Activated naive CD8-positive, alpha-beta T cell (primary cell): ENCODE data around the gene UBA3.

Experiments used
- H3K27ac Mint-ChIP-seq: one replicate; pipeline ENCODE4 v1.8.0; 2021; ENCODE audit warnings: mixed read lengths
- H3K27me3 Mint-ChIP-seq: one replicate; pipeline ENCODE4 v1.8.0; 2021; ENCODE audit warnings: mixed read lengths
- H3K36me3 Mint-ChIP-seq: one replicate; pipeline ENCODE4 v1.8.0; 2021; ENCODE audit warnings: mixed read lengths
- H3K4me1 Mint-ChIP-seq: one replicate; pipeline ENCODE4 v1.8.0; 2021; ENCODE audit warnings: low read depth, mixed read lengths
- H3K4me3 Mint-ChIP-seq: one replicate; pipeline ENCODE4 v1.8.0; 2021; ENCODE audit warnings: mild to moderate bottlenecking, mixed read lengths
- H3K9me3 Mint-ChIP-seq: one replicate; pipeline ENCODE4 v1.8.0; 2021; ENCODE audit warnings: low read depth, mixed read lengths

The UBA3 gene

GRCh38 chr3:69063636-69064035, 16.5 kb downstream of the UBA3 start:
- Mint-ChIP-seq H3K27me3 (no peaks in the 10 kb centered on the region), H3K27ac (peak overlapping the region; percentile 11), H3K4me3 (no peak overlapping the region), H3K9me3 (peaks cover 6% of the 10 kb centered on the region), H3K36me3 (peaks cover 26% of the 10 kb centered on the region), H3K4me1 (peaks cover 49% of the 10 kb centered on the region)

- Mint-ChIP-seq H3K4me1 (peaks cover 45% of the 10 kb centered on the region), H3K4me3 (no peak overlapping the region), H3K27me3 (no peaks in the 10 kb centered on the region), H3K9me3 (peaks cover 6% of the 10 kb centered on the region), H3K36me3 (peaks cover 29% of the 10 kb centered on the region), H3K27ac (peak overlapping the region; percentile 94)
These were observed 20.5 kb downstream of the UBA3 start for GRCh38 chr3:69059688-69060087.

- Mint-ChIP-seq H3K36me3 (peaks cover 29% of the 10 kb centered on the region), H3K9me3 (peaks cover 6% of the 10 kb centered on the region), H3K4me1 (peaks cover 37% of the 10 kb centered on the region), H3K4me3 (no peak overlapping the region), H3K27ac (peak overlapping the region; percentile 94), H3K27me3 (no peaks in the 10 kb centered on the region)
These were observed 21.3 kb downstream of the UBA3 start for GRCh38 chr3:69058947-69059224.

- Mint-ChIP-seq H3K4me1 (peaks cover 32% of the 10 kb centered on the region), H3K27ac (peak overlapping the region; percentile 94), H3K36me3 (peaks cover 29% of the 10 kb centered on the region), H3K4me3 (peak overlapping the region; percentile 14), H3K9me3 (peaks cover 6% of the 10 kb centered on the region), H3K27me3 (no peaks in the 10 kb centered on the region)
These were observed 21.8 kb downstream of the UBA3 start for GRCh38 chr3:69058180-69058946.

GRCh38 chr3:69052472-69052898, 27.7 kb downstream of the UBA3 start:
- Mint-ChIP-seq H3K36me3 (peaks cover 13% of the 10 kb centered on the region), H3K4me1 (peaks cover 46% of the 10 kb centered on the region), H3K4me3 (peak overlapping the region; percentile 97), H3K27me3 (no peaks in the 10 kb centered on the region), H3K27ac (peak overlapping the region; percentile 94), H3K9me3 (no peaks in the 10 kb centered on the region)

GRCh38 chr3:69051756-69052471, 28.3 kb downstream of the UBA3 start, which contains the start of gene TMF1:
Gene TMF1, minus strand, starts transcription at chr3:69052333. Its CDS starts 247 bp downstream, at chr3:69052086.
- H3K9me3 Mint-ChIP-seq, result no peaks in the 10 kb centered on the region
- peak within 1 kb of the TSS; percentile 97 for H3K4me3 Mint-ChIP-seq
- no peaks in the 10 kb centered on the region for H3K27me3 Mint-ChIP-seq
- peak within 1 kb of the TSS; percentile 94 for H3K27ac Mint-ChIP-seq
- peaks cover 46% of the 10 kb centered on the region for H3K4me1 Mint-ChIP-seq
- H3K36me3 Mint-ChIP-seq, result peaks cover 17% of the 10 kb centered on the region

GRCh38 chr3:69048990-69049389, 31.2 kb downstream of the UBA3 start:
- Mint-ChIP-seq H3K27me3 (no peaks in the 10 kb centered on the region), H3K4me3 (peak overlapping the region; percentile 97), H3K9me3 (no peaks in the 10 kb centered on the region), H3K36me3 (peaks cover 16% of the 10 kb centered on the region), H3K27ac (peak overlapping the region; percentile 64), H3K4me1 (peaks cover 56% of the 10 kb centered on the region)

- Mint-ChIP-seq H3K4me3 (no peak overlapping the region), H3K36me3 (peaks cover 24% of the 10 kb centered on the region), H3K4me1 (peaks cover 34% of the 10 kb centered on the region), H3K27ac (no peak overlapping the region), H3K27me3 (no peaks in the 10 kb centered on the region), H3K9me3 (no peaks in the 10 kb centered on the region)
These were observed 35.6 kb downstream of the UBA3 start for GRCh38 chr3:69044608-69045007.

GRCh38 chr3:69033470-69033869, 46.7 kb downstream of the UBA3 start:
- Mint-ChIP-seq H3K36me3 (peaks cover 22% of the 10 kb centered on the region), H3K27ac (no peak overlapping the region)

GRCh38 chr3:69032737-69033136, 47.4 kb downstream of the UBA3 start:
- H3K4me3 Mint-ChIP-seq, result no peak overlapping the region
- H3K27ac Mint-ChIP-seq, result peak overlapping the region; percentile 47

More at GRCh38 chr3:69033470-69033869, 46.7 kb downstream of the UBA3 start:
- Mint-ChIP-seq H3K9me3 (no peaks in the 10 kb centered on the region), H3K4me3 (no peak overlapping the region), H3K27me3 (no peaks in the 10 kb centered on the region), H3K4me1 (peaks cover 8% of the 10 kb centered on the region)

GRCh38 chr3:69032142-69032541, 48.0 kb downstream of the UBA3 start:
- Mint-ChIP-seq H3K36me3 (peaks cover 26% of the 10 kb centered on the region), H3K4me1 (peaks cover 8% of the 10 kb centered on the region), H3K27me3 (no peaks in the 10 kb centered on the region), H3K4me3 (no peak overlapping the region), H3K9me3 (no peaks in the 10 kb centered on the region), H3K27ac (peak overlapping the region; percentile 10)

More at GRCh38 chr3:69032737-69033136, 47.4 kb downstream of the UBA3 start:
- Mint-ChIP-seq H3K9me3 (no peaks in the 10 kb centered on the region), H3K36me3 (peaks cover 26% of the 10 kb centered on the region), H3K27me3 (no peaks in the 10 kb centered on the region), H3K4me1 (peaks cover 8% of the 10 kb centered on the region)

- Mint-ChIP-seq H3K4me3 (no peak overlapping the region), H3K4me1 (peaks cover 8% of the 10 kb centered on the region), H3K36me3 (peaks cover 26% of the 10 kb centered on the region), H3K27ac (no peak overlapping the region), H3K27me3 (no peaks in the 10 kb centered on the region), H3K9me3 (no peaks in the 10 kb centered on the region)
These were observed 48.5 kb downstream of the UBA3 start for GRCh38 chr3:69031635-69032034.

GRCh38 chr3:69020857-69021256, 59.3 kb downstream of the UBA3 start:
- H3K27me3 Mint-ChIP-seq, result no peaks in the 10 kb centered on the region

GRCh38 chr3:69020424-69020823, 59.7 kb downstream of the UBA3 start:
- Mint-ChIP-seq H3K4me1 (peaks cover 2% of the 10 kb centered on the region), H3K36me3 (peaks cover 2% of the 10 kb centered on the region), H3K9me3 (no peaks in the 10 kb centered on the region)

More at GRCh38 chr3:69020857-69021256, 59.3 kb downstream of the UBA3 start:
- no peak overlapping the region for H3K27ac Mint-ChIP-seq
- peaks cover 2% of the 10 kb centered on the region for H3K4me1 Mint-ChIP-seq
- no peaks in the 10 kb centered on the region for H3K9me3 Mint-ChIP-seq
- H3K36me3 Mint-ChIP-seq, result peaks cover 7% of the 10 kb centered on the region
- H3K4me3 Mint-ChIP-seq, result no peak overlapping the region

GRCh38 chr3:69016901-69017300, 63.3 kb downstream of the UBA3 start:
- Mint-ChIP-seq H3K4me1 (peaks cover 22% of the 10 kb centered on the region), H3K4me3 (no peak overlapping the region), H3K36me3 (peaks cover 2% of the 10 kb centered on the region), H3K27me3 (no peaks in the 10 kb centered on the region), H3K9me3 (no peaks in the 10 kb centered on the region), H3K27ac (no peak overlapping the region)

More at GRCh38 chr3:69020424-69020823, 59.7 kb downstream of the UBA3 start:
- no peaks in the 10 kb centered on the region for H3K27me3 Mint-ChIP-seq
- no peak overlapping the region for H3K27ac Mint-ChIP-seq
- no peak overlapping the region for H3K4me3 Mint-ChIP-seq
